Endodermal cell (in vitro differentiated cells): ENCODE data around the gene EMX2. TPM values are rescaled to one million over a fixed set of nuclear protein-coding genes. Genes with fewer than 3 reads are reported as not detected.

ENCODE experiments used
- DNase-seq: peaks from one replicate; pipeline ENCODE4 v3.0.0-alpha.2; 2017
- H3K27ac ChIP-seq: 2 replicates; pipeline ENCODE4 v1.5.1; 2013; ENCODE audit warnings: mild to moderate bottlenecking, low read depth, low read length, moderate library complexity
- H3K27me3 ChIP-seq: 2 replicates; pipeline ENCODE4 v1.6.1; 2013; ENCODE audit warnings: mild to moderate bottlenecking, low read length, moderate library complexity; ENCODE audit not compliant: insufficient read depth, control insufficient read depth, poor library complexity, severe bottlenecking
- H3K36me3 ChIP-seq: 2 replicates; pipeline ENCODE4 v1.7.0; 2013; ENCODE audit warnings: mild to moderate bottlenecking, low read length, moderate library complexity; ENCODE audit not compliant: control insufficient read depth, insufficient read depth
- H3K4me1 ChIP-seq: one replicate; pipeline ENCODE4 v1.7.0; 2013; ENCODE audit warnings: low read length; ENCODE audit not compliant: control insufficient read depth, insufficient read depth
- H3K4me3 ChIP-seq: 2 replicates; pipeline ENCODE4 v1.5.1; 2013; ENCODE audit warnings: mild to moderate bottlenecking, low read length, moderate library complexity
- H3K9ac ChIP-seq: 2 replicates; pipeline ENCODE4 v1.6.1; 2013; ENCODE audit warnings: mild to moderate bottlenecking, low read length, moderate library complexity; ENCODE audit not compliant: poor library complexity, severe bottlenecking; ENCODE audit errors: extremely low read depth
- H3K9me3 ChIP-seq: 2 replicates; pipeline ENCODE4 v1.6.1; 2013; ENCODE audit warnings: mild to moderate bottlenecking, low read length, moderate library complexity; ENCODE audit not compliant: control insufficient read depth
- H3K27ac Mint-ChIP-seq: 2 replicates; pipeline ENCODE4 v1.8.0; 2020; ENCODE audit warnings: mixed read lengths
- H3K27me3 Mint-ChIP-seq: 2 replicates; pipeline ENCODE4 v1.8.0; 2021; ENCODE audit warnings: mild to moderate bottlenecking, mixed read lengths; ENCODE audit not compliant: insufficient read depth
- H3K36me3 Mint-ChIP-seq: 2 replicates; pipeline ENCODE4 v1.8.0; 2020; ENCODE audit warnings: low read depth, mixed read lengths
- H3K4me1 Mint-ChIP-seq: 2 replicates; pipeline ENCODE4 v1.8.0; 2020; ENCODE audit warnings: mixed read lengths
- H3K4me3 Mint-ChIP-seq: 2 replicates; pipeline ENCODE4 v1.8.0; 2020; ENCODE audit warnings: mild to moderate bottlenecking, moderate library complexity, mixed read lengths
- H3K9me3 Mint-ChIP-seq: 2 replicates; pipeline ENCODE4 v1.8.0; 2020; ENCODE audit warnings: mild to moderate bottlenecking, mixed read lengths
- CTCF ChIP-seq: fragments of 200-600 bp; sonication (generic); conservative IDR thresholded peaks from 2 replicates; pipeline ENCODE4 v1.5.0; 2021; ENCODE audit warnings: antibody characterized with exemption, mild to moderate bottlenecking
- WGBS, 2 experiments: methylation state at CpG; one replicate each; pipeline versions ENCODE4 v1.1.5 to v1.1.7; 2013; ENCODE audit warnings: missing lambda C conversion rate in 2 of 2, mixed read lengths in 1 of 2; ENCODE audit not compliant: insufficient coverage in 1 of 2, insufficient read length in 1 of 2; 5-methylcytosine and 5-hydroxymethylcytosine counted together
- total RNA-seq, 2 donors: library from RNA; stranded (reverse); fragmentation: NEBNext Ultra II Directional in 1 of 2; extraction: Animal tissue kit (Norgen Biotek cat#: 25700) in 1 of 2; gene quantifications; 2 replicates in 1 of 2; 3 replicates in 1 of 2; pipeline ENCODE4 v1.2.1, GENCODE V29; 2021

Gene EMX2
- total RNA-seq, 2 donors from 2014 or later: 0.18 TPM; not detected in 1

GRCh38 chr10:117501460-117502035 is 41.0 kb upstream of the EMX2 start:
- H3K36me3 Mint-ChIP-seq: no peaks in the 10 kb centered on the region
- DNase-seq: peak; percentile 42
- no peak for TF ChIP-seq CTCF
- H3K4me3 Mint-ChIP-seq: no peak overlapping the region
- no peaks in the 10 kb centered on the region for H3K9me3 ChIP-seq
- no peaks in the 10 kb centered on the region for H3K36me3 ChIP-seq
- peaks cover 6% of the 10 kb centered on the region for H3K4me1 ChIP-seq
- H3K27me3 Mint-ChIP-seq: peaks cover 81% of the 10 kb centered on the region
- 89 to 93% methylated on average over 7 to 12 of the region's 12 CpGs for WGBS, 2 experiments
- H3K9me3 Mint-ChIP-seq: no peaks in the 10 kb centered on the region
- no peak overlapping the region for H3K27ac ChIP-seq
- H3K27me3 ChIP-seq: peaks cover 81% of the 10 kb centered on the region
- H3K4me1 Mint-ChIP-seq: peaks cover 15% of the 10 kb centered on the region
- no peak overlapping the region for H3K9ac ChIP-seq
- H3K27ac Mint-ChIP-seq: no peak overlapping the region
- H3K4me3 ChIP-seq: no peak overlapping the region

GRCh38 chr10:117502421-117503243 is 39.9 kb upstream of the EMX2 start:
- 90 to 95% methylated on average over 4 to 9 of the region's 10 CpGs for WGBS, 2 experiments
- Mint-ChIP-seq H3K4me1 (peaks cover 12% of the 10 kb centered on the region), H3K36me3 (no peaks in the 10 kb centered on the region), H3K27me3 (peaks cover 82% of the 10 kb centered on the region), H3K9me3 (no peaks in the 10 kb centered on the region), H3K4me3 (no peak overlapping the region), H3K27ac (no peak overlapping the region)
- Histone ChIP-seq H3K4me3 (no peak overlapping the region), H3K4me1 (peaks cover 6% of the 10 kb centered on the region), H3K36me3 (no peaks in the 10 kb centered on the region), H3K9me3 (no peaks in the 10 kb centered on the region), H3K9ac (no peak overlapping the region), H3K27me3 (peaks cover 85% of the 10 kb centered on the region), H3K27ac (peak overlapping the region; percentile 86)
- TF ChIP-seq CTCF: no peak
- DNase-seq: peak; percentile 27

GRCh38 chr10:117503244-117504205 is 39.0 kb upstream of the EMX2 start:
- no peaks in the 10 kb centered on the region for H3K36me3 Mint-ChIP-seq
- H3K9me3 ChIP-seq: no peaks in the 10 kb centered on the region
- WGBS, 2 experiments: 85 to 86% methylated on average over 10 to 15 of the region's 16 CpGs
- DNase-seq: peak; percentile 32
- peaks cover 6% of the 10 kb centered on the region for H3K4me1 ChIP-seq
- H3K4me1 Mint-ChIP-seq: peaks cover 12% of the 10 kb centered on the region
- no peak for TF ChIP-seq CTCF
- H3K9me3 Mint-ChIP-seq: no peaks in the 10 kb centered on the region
- H3K27me3 Mint-ChIP-seq: peaks cover 76% of the 10 kb centered on the region
- H3K36me3 ChIP-seq: no peaks in the 10 kb centered on the region
- no peak overlapping the region for H3K9ac ChIP-seq
- peak overlapping the region; percentile 86 for H3K27ac ChIP-seq
- H3K27ac Mint-ChIP-seq: no peak overlapping the region
- no peak overlapping the region for H3K4me3 ChIP-seq
- peaks cover 78% of the 10 kb centered on the region for H3K27me3 ChIP-seq
- H3K4me3 Mint-ChIP-seq: no peak overlapping the region
